CD4-positive, alpha-beta T cell treated with Interleukin-1 beta for 1 hour (primary cell): ENCODE results near the gene ATG9B.
"Not testable (repeated sequence)": the region's sequence is repeated elsewhere in the genome, so short reads cannot be mapped to it uniquely, and the experiment has no call there.

ENCODE experiments used
- DNase-seq, 2 donors: peaks; one replicate each; pipeline ENCODE4 v3.0.0-alpha.2; 2020 to 2022

ATG9B gene

DNA sequence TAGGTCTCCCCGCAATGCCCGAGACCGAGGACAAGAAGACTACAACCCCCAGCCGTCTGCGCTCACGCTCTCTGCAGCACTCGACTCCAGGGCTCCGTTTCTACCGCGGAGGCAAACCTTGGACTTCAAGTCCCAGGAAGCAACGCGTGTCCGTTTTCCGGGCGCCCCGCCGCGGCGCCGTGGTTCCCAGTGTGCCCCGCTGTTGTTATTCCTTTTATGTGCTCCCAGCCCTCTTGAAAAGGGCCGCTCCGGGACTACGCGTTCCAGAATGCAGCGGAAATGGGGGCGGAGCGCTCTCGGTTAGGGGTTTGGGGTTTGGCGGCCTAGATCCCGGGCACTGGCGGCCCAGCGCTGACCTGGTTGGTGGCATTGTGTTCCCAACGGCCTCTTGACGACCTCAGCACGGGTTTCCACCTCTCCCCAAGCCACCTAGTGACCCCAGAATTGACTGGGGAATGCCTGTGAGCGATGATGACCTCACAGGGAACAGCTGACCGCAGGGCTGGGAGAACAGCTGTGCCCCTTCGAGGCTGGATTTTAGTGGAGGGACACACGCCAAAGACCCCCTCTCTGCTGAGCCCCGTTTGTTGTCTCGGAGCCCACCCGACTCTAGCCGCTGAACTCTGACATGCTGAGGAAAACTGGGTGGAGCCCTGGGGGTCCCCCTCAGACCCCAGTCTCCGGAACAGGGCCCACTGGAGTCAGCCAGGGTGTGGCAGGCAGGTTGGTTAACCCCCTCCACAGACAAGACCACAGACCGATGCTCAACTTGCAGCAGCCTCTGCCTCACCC is 33.9 kb upstream of the ATG9B start:
- peak; percentile 98 for DNase-seq

DNA sequence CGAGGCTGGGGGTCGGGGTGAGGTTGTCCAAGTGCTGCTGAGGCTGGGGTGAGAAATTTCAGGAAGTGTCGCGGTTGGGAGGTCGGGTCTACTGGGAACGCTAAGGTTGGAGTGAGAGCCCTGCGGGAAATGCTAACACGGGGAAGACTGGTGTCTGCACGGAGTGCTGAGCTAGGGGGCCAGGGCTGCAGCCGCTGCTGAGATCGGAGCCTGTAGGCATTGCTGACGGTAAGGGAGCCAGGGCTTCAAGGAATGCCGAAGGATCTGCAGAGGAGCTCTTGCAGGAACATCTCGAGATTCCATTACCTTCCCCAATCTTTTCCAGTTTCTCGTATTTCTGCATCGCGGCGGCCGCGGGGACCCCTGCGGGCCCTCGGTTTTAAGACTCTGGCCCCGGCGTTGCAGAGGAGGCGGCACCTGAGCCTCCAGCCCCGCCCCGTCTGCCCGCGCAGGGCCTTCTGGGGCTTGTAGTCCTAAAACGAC is 33.3 kb upstream of the ATG9B start, which contains the start of gene CDK5:
Gene CDK5, minus strand, starts transcription at position 392 of the 483 bp plus-strand sequence. Its CDS starts 49 bp downstream, at position 343.
- DNase-seq, result peak in 1 of 2 donors; percentile 9

DNA sequence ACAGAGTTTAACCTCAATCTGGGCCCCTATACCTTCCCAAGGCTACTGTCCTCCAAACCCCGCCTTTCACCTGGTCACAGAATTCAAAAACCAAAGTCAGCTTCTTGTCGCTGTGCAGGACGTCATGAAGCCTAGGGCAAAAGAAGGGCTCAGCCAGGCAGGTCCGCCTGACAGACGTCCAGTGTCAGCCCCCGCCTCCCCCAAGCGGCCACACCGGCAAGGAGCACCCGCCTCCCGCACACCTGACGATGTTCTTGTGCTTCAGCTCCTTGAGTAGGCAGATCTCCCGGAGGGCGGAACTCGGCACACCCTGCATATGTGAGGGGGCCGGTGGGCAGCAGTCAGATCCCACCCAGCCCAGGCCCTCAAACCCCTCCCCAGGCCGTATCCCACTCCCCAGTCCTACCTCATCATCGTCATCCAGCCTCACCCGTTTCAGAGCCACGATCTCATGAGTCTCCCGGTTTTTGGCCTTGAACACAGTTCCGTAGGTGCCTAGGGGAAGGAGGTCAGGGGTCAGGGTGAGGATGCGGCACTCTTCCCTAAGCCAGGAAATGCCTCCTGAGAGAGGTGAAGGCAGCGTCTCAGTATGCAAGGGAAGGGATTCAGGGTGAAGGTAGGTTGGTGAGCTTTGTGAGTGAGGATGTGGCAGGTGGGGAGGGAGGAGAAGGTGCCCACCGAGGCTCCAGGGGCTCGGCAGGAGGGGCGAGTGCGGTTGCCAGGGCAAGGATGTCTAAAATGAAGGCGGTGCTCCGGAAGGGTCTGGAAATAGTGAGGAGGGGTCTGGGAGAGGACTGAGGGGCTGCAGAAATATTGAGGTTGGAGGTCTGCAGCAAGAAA is 32.6 kb upstream of the ATG9B start:
- no peak for DNase-seq

GRCh38 chr7:151056283-151056665 is 32.0 kb upstream of the ATG9B start:
- DNase-seq, result no peak

- DNase-seq, result no peak
Measured at GRCh38 chr7:151053751-151054150, 29.5 kb upstream of the ATG9B start.

- DNase-seq, result no peak
Measured at GRCh38 chr7:151053096-151053495, 28.8 kb upstream of the ATG9B start.

- peak; percentile 44 to 56 for DNase-seq
Measured at GRCh38 chr7:151051108-151051507, 26.8 kb upstream of the ATG9B start.

DNA sequence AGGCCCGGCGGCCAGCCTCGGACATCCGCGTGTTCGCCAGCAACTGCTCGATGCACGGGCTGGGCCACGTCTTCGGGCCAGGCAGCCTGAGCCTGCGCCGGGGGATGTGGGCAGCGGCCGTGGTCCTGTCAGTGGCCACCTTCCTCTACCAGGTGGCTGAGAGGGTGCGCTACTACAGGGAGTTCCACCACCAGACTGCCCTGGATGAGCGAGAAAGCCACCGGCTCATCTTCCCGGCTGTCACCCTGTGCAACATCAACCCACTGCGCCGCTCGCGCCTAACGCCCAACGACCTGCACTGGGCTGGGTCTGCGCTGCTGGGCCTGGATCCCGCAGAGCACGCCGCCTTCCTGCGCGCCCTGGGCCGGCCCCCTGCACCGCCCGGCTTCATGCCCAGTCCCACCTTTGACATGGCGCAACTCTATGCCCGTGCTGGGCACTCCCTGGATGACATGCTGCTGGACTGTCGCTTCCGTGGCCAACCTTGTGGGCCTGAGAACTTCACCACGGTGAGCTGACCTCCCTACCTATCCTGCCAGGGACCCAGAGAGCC is 24.7 kb upstream of the ATG9B start:
- DNase-seq, result no peak

- DNase-seq, result no peak
Measured at GRCh38 chr7:151047976-151048815, 23.9 kb upstream of the ATG9B start, which contains the start of gene ASIC3. Gene ASIC3 (plus strand): TSS chr7:151048531. CDS start chr7:151048886, 355 bp downstream.

GRCh38 chr7:151046603-151047573 is 22.6 kb upstream of the ATG9B start:
- DNase-seq, result no peak

GRCh38 chr7:151045967-151046366 is 21.7 kb upstream of the ATG9B start:
- no peak for DNase-seq

GRCh38 chr7:151045262-151045661 is 21.0 kb upstream of the ATG9B start:
- no peak for DNase-seq

DNA sequence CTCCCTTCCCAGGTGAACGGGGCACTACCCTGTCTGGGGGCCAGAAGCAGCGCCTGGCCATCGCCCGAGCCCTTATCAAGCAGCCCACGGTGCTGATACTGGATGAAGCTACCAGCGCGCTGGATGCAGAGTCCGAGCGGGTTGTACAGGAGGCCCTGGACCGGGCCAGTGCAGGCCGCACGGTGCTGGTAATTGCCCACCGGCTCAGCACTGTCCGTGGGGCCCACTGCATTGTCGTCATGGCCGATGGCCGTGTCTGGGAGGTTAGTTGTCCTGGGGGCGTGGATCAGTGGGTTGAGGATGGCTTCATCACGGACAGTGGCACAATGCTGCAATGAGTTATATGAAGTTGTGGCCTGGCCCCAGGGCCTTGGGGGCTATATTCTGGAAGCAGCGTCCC is 19.7 kb upstream of the ATG9B start:
- no peak for DNase-seq

DNA sequence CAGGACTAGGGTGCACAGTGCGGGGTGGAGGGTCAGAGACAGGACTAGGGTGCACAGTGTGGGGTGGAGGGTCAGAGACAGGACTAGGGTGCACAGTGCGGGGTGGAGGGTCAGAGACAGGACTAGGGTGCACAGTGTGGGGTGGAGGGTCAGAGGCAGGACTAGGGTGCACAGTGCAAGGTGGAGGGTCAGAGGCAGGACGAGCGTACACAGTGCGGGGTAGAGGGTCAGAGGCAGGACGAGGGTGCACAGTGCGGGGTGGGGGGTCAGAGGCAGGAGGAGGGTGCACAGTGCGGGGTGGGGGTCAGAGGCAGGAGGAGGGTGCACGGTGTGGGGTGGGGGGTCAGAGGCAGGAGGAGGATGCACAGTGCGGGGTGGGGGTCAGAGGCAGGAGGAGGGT is 19.2 kb upstream of the ATG9B start:
- not testable (repeated sequence) for DNase-seq

DNA sequence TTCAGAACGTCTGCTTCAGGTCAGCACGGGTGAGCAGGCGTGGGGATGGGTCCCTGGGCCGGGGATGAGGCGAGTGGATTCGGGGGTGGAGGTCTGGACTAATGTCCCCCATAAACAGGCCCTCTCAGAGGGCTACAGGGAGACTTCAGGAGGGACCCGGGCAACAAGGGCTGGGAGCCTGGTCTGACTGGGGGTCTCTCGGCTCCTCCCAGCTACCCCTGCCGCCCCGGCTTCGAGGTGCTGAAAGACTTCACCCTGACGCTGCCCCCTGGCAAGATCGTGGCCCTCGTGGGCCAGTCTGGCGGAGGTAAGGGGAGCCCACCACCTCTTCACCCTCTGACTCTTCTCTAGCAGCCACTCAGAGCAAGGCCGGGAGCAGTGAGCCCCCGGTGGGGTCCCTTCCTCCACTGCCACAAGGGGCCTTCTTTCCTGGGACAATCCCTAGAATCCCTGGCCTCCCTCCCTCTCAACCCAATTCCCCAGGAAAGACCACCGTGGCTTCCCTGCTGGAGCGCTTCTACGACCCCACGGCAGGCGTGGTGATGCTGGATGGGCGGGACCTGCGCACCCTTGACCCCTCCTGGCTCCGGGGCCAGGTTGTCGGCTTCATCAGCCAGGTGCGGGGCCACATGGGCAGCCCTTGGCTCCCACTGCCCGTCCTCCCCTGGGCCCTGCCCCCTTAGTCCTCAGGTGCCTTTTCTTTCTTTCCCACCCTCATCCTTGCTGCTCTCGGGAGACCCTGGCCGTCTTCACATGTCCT is 16.5 kb upstream of the ATG9B start:
- DNase-seq, result no peak

GRCh38 chr7:151039850-151040548 is 15.7 kb upstream of the ATG9B start:
- no peak for DNase-seq

GRCh38 chr7:151038951-151039849 is 14.9 kb upstream of the ATG9B start:
- DNase-seq, result peak in 1 of 2 donors; percentile 69

DNA sequence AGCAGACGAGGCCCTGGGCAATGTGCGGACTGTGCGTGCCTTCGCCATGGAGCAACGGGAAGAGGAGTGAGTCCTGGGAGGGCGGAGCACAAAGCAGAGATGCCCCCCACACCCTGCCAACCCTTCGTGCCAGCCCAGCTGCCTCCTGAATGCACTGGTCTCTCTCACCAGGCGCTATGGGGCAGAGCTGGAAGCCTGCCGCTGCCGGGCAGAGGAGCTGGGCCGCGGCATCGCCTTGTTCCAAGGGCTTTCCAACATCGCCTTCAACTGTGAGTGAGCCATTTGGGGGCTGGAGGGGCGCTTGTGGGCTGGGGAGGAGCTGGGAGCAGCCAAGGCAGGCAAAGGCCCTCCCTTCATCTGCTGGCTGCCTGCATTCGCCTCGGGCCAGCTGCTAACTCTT is 11.6 kb upstream of the ATG9B start:
- no peak for DNase-seq
